ENCODE data around the gene MTRF1L.
"Not testable (repeated sequence)": the region's sequence is repeated elsewhere in the genome, so short reads cannot be mapped to it uniquely, and the experiment has no call there.

Gene MTRF1L

DNA sequence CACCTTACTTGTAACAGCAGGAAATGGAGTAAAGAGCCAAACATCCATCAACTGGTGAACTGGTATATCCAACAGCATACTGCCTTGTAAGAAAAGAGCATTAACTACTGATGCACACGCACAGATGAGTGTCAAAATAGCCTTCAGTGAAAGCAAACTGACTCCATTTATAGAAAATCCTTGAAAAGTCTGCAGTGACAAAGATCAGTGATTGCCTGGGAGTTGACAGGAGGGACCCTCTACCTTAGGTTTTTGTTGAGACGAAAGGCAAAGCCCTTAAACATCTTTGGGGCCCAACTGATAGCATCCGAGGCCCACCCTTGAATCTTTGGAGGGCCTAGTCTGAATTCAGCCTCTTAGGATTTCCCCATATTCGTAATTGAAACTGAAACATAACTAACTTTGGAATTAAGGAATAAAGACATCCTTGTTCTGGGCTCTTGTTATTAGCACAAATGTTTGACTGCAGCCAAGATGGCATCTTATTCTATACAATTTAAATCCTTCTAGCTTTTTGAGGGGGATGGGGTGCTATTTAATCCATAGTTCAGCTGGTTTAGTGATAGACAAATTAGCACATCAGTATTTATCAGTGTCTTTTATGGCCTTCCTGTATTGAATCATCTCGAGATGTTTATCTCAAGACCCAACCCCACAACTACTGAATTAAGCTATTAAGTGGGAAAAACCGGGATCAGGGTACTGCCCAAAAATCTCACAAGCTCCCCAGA is 32.7 kb downstream of the MTRF1L start:
- no peak for DNase-seq

DNA sequence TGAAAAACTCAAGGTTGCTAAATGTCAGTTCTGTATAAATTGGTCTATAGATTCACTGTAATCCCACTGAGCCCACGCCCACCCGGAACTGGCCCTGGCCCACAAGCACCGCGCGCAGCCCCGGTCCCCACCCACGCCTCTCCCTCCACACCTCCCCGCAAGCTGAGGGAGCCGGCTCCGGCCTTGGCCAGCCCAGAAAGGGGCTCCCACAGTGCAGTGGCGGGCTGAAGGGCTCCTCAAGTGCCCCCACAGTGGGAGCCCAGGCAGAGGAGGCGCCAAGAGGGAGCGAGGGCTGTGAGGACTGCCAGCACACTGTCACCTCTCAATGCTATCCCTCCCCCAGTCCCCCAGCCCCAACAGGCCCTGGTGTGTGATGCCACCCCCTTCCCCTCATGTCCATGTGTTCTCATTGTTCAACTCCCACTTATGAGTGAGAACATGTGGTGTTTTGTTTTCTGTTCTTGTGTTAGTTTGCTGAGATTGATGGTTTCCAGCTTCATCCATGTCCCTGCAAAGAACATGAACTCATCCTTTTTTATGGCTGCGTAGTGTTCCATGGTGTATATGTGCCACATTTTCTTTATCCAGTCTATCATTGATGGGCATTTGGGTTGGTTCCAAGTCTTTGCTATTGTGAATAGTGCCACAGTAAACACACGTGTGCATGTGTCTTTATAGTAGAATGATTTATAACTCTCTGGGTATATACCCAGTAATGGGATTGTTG is 36.2 kb downstream of the MTRF1L start:
- not testable (repeated sequence) for DNase-seq

DNA sequence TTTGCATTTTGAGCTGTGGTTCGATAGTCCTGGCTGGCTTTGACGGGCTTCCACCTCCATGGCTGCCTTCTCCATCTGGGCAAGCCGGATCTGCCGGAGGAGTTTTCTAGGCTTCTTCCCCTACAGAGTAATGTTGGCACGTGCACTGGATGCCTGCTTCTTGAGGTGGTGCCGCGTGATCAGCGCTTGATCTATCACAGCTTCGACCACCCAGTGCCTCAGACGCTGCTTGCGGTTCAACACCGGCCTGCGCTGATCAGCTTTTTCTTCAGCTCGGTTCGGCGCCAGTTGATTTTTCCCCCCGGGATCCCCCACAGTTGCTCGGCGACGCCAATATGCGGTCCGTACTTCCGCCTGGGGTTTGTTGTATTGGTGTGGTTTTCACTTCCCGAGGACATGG is 43.2 kb downstream of the MTRF1L start:
- no peak for DNase-seq

- DNase-seq = no peak
These were observed 44.7 kb downstream of the MTRF1L start for GRCh38 chr6:152957796-152958195.

DNA sequence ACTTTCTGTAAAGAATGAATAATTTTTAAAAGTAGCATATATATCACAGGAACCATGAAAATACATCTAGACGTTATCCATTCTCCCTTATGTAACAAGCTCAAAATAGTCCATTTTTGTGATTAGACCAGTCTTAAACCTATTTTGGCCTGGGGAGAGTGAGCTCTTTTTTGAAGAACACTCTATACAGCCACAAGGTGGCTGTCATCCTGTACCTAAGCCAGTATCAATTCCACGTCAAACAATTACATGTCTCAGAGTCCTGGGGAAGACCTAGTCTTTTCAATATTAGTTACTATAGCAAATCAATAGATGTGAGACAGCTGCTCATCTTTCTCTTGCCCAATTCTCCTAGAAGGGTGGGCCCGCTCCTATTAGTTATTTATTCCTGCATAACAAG is 48.1 kb downstream of the MTRF1L start:
- no peak for DNase-seq

- peak; percentile 10 for DNase-seq
These were observed 49.5 kb downstream of the MTRF1L start for GRCh38 chr6:152952866-152953509.

DNA sequence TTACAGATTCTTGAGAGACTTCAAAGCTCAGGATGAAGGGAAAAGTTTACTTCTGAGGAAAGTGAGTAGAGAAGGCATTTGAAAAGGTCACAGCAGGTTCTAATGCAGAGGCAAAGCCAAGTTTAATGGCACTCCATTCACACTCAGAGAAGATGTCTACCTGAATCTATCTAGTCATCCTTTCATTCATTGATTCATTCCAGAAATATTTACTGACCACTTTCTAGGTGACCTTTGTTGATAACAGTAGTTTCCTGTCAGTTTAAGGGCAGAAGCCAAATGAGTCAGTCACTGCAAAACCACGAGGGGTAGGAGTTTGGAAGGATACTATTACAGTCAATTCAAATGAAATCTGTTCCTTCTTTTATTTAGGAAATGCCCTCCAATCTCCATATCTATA is 50.5 kb downstream of the MTRF1L start:
- no peak for DNase-seq

DNA sequence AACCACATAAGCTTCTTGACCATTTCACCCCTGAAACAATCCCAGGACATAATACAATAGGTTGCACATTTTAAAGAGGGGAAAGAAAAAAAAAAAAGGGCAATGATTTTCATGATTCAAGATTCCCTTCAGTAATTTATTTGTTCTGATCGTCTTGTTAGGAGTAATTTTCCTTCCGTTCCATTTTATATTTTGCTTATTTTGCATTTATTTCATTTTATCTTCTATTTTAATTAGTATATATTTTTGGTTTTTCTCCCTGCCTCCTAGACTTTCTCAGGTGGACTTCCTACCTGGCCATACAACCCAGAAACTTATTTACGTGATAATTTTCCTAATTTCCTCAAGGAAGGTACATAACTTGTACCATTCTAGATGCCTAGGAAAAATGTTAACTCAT is 52.3 kb downstream of the MTRF1L start:
- no peak for DNase-seq

DNA sequence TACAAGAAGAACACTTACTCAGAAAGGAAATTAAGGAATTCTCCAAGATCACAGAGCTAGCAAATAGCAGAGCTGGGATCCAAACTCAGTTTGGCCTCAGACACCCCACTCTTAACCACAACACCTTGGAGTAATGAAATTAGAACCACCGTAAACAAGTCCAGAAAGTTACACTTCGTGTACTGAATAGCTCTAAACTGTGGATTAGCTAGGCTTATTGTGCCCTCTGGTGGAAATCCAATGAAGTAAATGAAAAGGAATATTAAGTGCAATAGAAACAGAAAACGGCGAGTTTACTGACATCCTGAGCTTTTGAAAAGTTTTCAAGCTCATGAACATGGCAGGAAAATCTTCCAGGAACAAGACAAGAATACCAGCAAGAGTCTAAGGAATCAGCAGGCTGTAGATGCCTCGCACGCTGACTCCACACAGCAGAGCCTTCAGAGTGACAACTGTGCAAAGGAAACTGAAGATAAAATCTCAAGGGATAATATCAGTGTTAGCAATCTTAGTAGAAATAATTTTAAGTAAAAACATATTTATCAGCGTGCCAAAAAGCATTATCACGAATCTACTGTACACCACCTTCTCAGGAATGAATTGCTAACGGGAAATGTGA is 54.2 kb downstream of the MTRF1L start:
- DNase-seq = peak; percentile 44

DNA sequence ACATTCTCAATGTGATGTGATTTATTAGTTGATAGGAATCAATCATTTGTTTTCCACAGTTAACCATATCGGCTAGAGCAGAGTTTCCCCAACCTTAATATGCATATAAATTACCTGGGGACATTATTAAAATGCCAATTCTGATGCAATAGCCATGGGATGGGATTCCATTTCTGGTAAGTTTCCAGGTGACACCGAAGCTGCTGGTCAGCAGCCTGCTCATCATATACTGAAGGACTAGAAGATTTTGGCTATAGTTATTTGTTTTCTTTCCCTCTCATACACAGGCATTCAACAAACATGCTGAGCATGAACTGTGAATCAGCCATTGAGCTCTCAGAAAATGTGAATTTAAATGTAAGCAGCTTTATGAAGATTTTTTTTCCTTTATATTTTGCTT is 55.5 kb downstream of the MTRF1L start:
- DNase-seq = no peak

DNA sequence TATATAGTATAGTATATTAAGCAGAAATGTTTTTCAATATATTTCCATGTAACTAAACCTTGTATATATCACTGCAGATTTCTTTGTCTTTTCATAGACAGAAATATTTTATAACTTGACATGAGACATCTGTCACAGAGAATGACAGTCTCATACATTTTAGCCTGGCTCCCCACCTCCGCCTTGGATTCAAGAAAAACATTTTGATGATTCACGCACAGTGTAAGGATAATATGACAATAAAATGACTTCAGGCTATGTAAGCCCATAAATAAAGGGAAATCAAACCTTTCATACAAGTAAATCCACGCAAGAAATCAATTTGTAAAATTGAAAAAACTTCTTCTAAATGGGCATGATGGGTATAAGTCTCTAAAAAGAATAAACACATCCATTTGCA is 56.0 kb downstream of the MTRF1L start:
- DNase-seq = no peak

GRCh38 chr6:152943260-152943897 is 59.1 kb downstream of the MTRF1L start:
- no peak for DNase-seq

DNA sequence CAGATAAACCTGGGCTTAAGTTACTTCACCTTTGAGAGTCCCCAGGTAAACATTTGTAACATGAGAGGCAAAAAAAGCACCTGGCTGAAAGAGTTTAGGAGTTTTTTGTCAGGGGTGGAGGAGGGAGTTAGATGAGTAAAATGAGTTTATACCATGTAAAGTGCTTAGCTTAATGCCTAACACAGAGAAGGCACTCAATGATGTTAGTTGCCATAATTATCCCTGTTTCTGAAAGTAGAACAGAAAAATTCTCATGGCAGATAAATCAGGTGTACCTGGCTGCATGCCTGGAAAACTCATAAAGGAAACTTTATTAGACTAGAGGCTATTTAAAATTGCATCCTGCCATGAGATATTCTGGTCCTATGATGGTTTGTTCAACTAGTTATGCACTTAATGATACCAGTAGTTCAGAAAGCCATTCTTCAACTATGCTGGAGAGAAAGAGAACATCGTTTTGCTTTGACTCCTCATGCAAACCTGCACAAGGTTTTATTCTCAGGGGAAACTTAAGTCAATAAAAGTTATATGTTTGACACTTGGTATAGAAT is 60.1 kb downstream of the MTRF1L start:
- DNase-seq = no peak

- DNase-seq = no peak
These were observed 60.8 kb downstream of the MTRF1L start for GRCh38 chr6:152941746-152942145.
